Measurements from ENCODE around the gene CCDC85C.

- TF ChIP-seq CTCF (IDR thresholded peaks at IDR 0.05) = no peak
- TF ChIP-seq ZFX (IDR thresholded peaks at IDR 0.05; ENCODE audit: borderline replicate concordance) = no peak
Measured at GRCh38 chr14:99527026-99527425, 77.0 kb downstream of the CCDC85C start.
